T-cell (primary cell): Measurements from ENCODE around the gene FGD5. TPM values are rescaled to one million over a fixed set of nuclear protein-coding genes. Genes with fewer than 3 reads are reported as not detected.

Experiments
- ATAC-seq, 4 experiments: fragments of 200-7000 bp in 3 of 4; fragments of 150-1000 bp in 1 of 4; cut with Tn5 transposase; replicated peaks in 1 of 4; 1 replicate in 3 of 4; 2 replicates in 1 of 4; pipeline ENCODE4 v1.10.0; 2021; ENCODE audit warnings: moderate library complexity in 3 of 4, mild to moderate bottlenecking in 2 of 4, moderate number of reproducible peaks in 1 of 4
- CTCF ChIA-PET, 2 donors: fragments of 300-600 bp; sonication (Branson Sonifier 250); formaldehyde crosslinking; loops; one replicate each; lab custom pipeline; 2022; ENCODE audit warnings: antibody characterized with exemption in 2 of 2; lab: Charles Lee
- POLR2A ChIA-PET, 2 donors: fragments of 300-600 bp; sonication (Branson Sonifier 250); formaldehyde crosslinking; loops; one replicate each; lab custom pipeline; 2022; ENCODE audit warnings: antibody characterized with exemption in 2 of 2; lab: Charles Lee
- DNase-seq, 35 experiments: peaks; one replicate each; pipeline versions ENCODE4 v3.0.0 to v3.0.0-alpha.2; 2013 to 2023
- H3K27ac ChIP-seq: one replicate; pipeline ENCODE4 v1.5.1; 2013; ENCODE audit warnings: low read length
- H3K27me3 ChIP-seq, 2 experiments: replicated peaks in 1 of 2; 1 replicate in 1 of 2; 2 replicates in 1 of 2; pipeline versions ENCODE4 v1.6.1 to v1.7.0; 2013; ENCODE audit warnings: low read length in 1 of 2, mixed read lengths in 1 of 2; ENCODE audit not compliant: control insufficient read depth in 2 of 2, insufficient read depth in 2 of 2; ENCODE audit errors: extremely low read depth in 1 of 2
- H3K36me3 ChIP-seq, 2 donors: 1 replicate in 1 of 2; 2 replicates in 1 of 2; pipeline versions ENCODE4 v1.6.1 to v1.7.0; 2013; ENCODE audit warnings: low read length in 1 of 2; ENCODE audit not compliant: control insufficient read depth in 2 of 2, insufficient read depth in 1 of 2; ENCODE audit errors: extremely low read depth in 1 of 2
- H3K4me1 ChIP-seq, 2 experiments: 1 replicate in 1 of 2; 2 replicates in 1 of 2; pipeline versions ENCODE4 v1.6.1 to v1.7.0; 2013; ENCODE audit warnings: low read length in 2 of 2, mixed read lengths in 1 of 2; ENCODE audit not compliant: insufficient read depth in 2 of 2, control insufficient read depth in 1 of 2; ENCODE audit errors: extremely low read depth in 1 of 2
- H3K4me3 ChIP-seq, 2 donors: 1 replicate in 1 of 2; 2 replicates in 1 of 2; pipeline versions ENCODE4 v1.5.1 to v1.7.0; 2013; ENCODE audit warnings: mild to moderate bottlenecking in 2 of 2, low read length in 1 of 2, moderate library complexity in 1 of 2; ENCODE audit not compliant: control insufficient read depth in 1 of 2; ENCODE audit errors: extremely low read depth in 1 of 2
- H3K9me3 ChIP-seq: 2 replicates; pipeline ENCODE4 v1.7.0; 2013
- H3K27ac Mint-ChIP-seq, 2 donors: one replicate each; pipeline ENCODE4 v1.8.0; 2020 to 2021; ENCODE audit warnings: mild to moderate bottlenecking in 2 of 2, mixed read lengths in 2 of 2
- H3K27me3 Mint-ChIP-seq, 2 donors: one replicate each; pipeline ENCODE4 v1.8.0; 2021 to 2022; ENCODE audit warnings: mixed read lengths in 2 of 2
- H3K36me3 Mint-ChIP-seq: one replicate; pipeline ENCODE4 v1.8.0; 2021; ENCODE audit warnings: mixed read lengths
- H3K4me1 Mint-ChIP-seq, 3 donors: one replicate each; pipeline ENCODE4 v1.8.0; 2020 to 2022; ENCODE audit warnings: mixed read lengths in 3 of 3, mild to moderate bottlenecking in 1 of 3
- H3K4me3 Mint-ChIP-seq, 3 donors: one replicate each; pipeline ENCODE4 v1.8.0; 2020 to 2022; ENCODE audit warnings: mild to moderate bottlenecking in 3 of 3, mixed read lengths in 3 of 3, moderate library complexity in 3 of 3
- H3K9me3 Mint-ChIP-seq, 3 donors: one replicate each; pipeline ENCODE4 v1.8.0; 2020 to 2022; ENCODE audit warnings: mixed read lengths in 3 of 3
- WGBS: methylation state at CpG from one replicate; pipeline ENCODE4 v1.1.5; 2013; ENCODE audit warnings: missing lambda C conversion rate; ENCODE audit not compliant: insufficient coverage; 5-methylcytosine and 5-hydroxymethylcytosine counted together
- total RNA-seq, 35 experiments: library from RNA in 6 of 35; stranded (reverse) in 6 of 35; fragments of 120-200 nt in 1 of 35; gene quantifications; one replicate each; pipeline versions ENCODE4 v1.2.1 to v1.2.4 and lab custom pipeline; 2013 to 2026

FGD5 gene
- total RNA-seq, 5 donors from 2014 or later (not counting 1 experiment from before 2014, with no cell fraction given): 0.13 to 0.53 (median 0.32) TPM; not detected in 2

GRCh38 chr3:14976317-14976716 is 157.6 kb downstream of the FGD5 start:
- no CpG with 5 or more reads among the region's 1 CpG for WGBS
- no peak overlapping the region for H3K27ac Mint-ChIP-seq
- Histone ChIP-seq H3K27ac (no peak overlapping the region), H3K9me3 (no peaks in the 10 kb centered on the region), H3K4me1 (no peaks in the 10 kb centered on the region), H3K36me3 (peaks cover 0 to 12% of the 10 kb centered on the region in 2 donors), H3K4me3 (no peak overlapping the region), H3K27me3 (no peaks in the 10 kb centered on the region)
- ChIA-PET POLR2A (no interaction called here), CTCF (interaction anchor here in 1 of 2 donors (0.6 kb wide), 1 partner anchor 426 kb away, joined by 4 read pairs; no protein-coding TSS in a partner anchor)
- H3K4me3 Mint-ChIP-seq: no peak overlapping the region
- H3K9me3 Mint-ChIP-seq: no peaks in the 10 kb centered on the region
- peaks cover 44% of the 10 kb centered on the region for H3K36me3 Mint-ChIP-seq
- H3K4me1 Mint-ChIP-seq: peaks cover 50 to 59% (median 53%) of the 10 kb centered on the region in 3 donors
- ATAC-seq (no peak), DNase-seq (no peak)
- no peaks in the 10 kb centered on the region for H3K27me3 Mint-ChIP-seq

DNA sequence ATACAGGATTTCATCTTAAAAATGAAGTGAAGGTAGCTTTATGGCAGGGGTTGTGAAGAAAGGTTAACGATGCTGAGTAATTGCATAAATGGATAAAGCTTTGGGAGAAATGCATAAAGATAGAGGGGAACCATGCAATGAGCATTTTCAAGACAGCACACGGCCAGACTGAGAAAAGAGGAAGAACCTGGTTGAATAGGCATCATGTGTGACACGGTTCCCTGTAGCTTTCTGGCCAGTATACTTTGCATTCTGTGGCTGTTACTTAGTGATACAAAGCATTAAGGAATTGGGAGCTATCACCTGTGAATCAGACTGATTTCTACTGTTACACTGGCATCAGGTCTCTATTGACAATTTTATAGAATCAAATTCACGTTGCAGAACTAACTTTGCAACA is 161.9 kb downstream of the FGD5 start:
- Mint-ChIP-seq H3K27me3 (no peaks in the 10 kb centered on the region), H3K9me3 (peaks cover 0 to 7% (median 2%) of the 10 kb centered on the region in 3 donors), H3K27ac (no peak overlapping the region), H3K4me3 (no peak overlapping the region), H3K4me1 (peaks cover 46 to 61% (median 52%) of the 10 kb centered on the region in 3 donors), H3K36me3 (peaks cover 35% of the 10 kb centered on the region)
- H3K4me3 ChIP-seq: no peak overlapping the region
- H3K27me3 ChIP-seq: no peaks in the 10 kb centered on the region
- 71% methylated on average over 3 of the region's 4 CpGs for WGBS
- ChIA-PET CTCF (interaction anchor here (0.7 kb wide), 2 partner anchors 27 kb away, joined by 3 read pairs; no protein-coding TSS in a partner anchor), POLR2A (interaction anchor here in 1 of 2 donors (0.5 kb wide), 1 partner anchor 14 kb away, joined by 6 read pairs; no protein-coding TSS in a partner anchor)
- no peak for DNase-seq
- ATAC-seq: no peak
- no peaks in the 10 kb centered on the region for H3K4me1 ChIP-seq
- H3K9me3 ChIP-seq: no peaks in the 10 kb centered on the region
- H3K36me3 ChIP-seq: no peaks in the 10 kb centered on the region
- H3K27ac ChIP-seq: no peak overlapping the region

Other genes with a start within 250 kb of the FGD5 start
- gene CCDC174, start 167.2 kb upstream of the FGD5 start, total RNA-seq: 10 to 100 TPM; 36.1 to 48.9 (median 40.6) TPM
- gene C3orf20, start 143.8 kb upstream of the FGD5 start, total RNA-seq: under 1 TPM; 0.19 to 0.82 (median 0.37) TPM
- gene NR2C2, start 128.6 kb downstream of the FGD5 start, total RNA-seq: 10 to 100 TPM; 54.9 to 93.1 (median 85.2) TPM
- 100 to 1,000 TPM in 1 of 5 donors, 10 to 100 TPM in 4; 55.7 to 102 (median 87.3) TPM for gene MRPS25, start 246.4 kb downstream of the FGD5 start, total RNA-seq